Neuron (in vitro differentiated cells): ENCODE data around the gene CCNY.

Experiments
- H2AFZ ChIP-seq: one replicate; pipeline ENCODE4 v1.6.1; 2013; ENCODE audit warnings: low read depth, mild to moderate bottlenecking, inconsistent platforms, low read length, moderate library complexity
- H3K27me3 ChIP-seq: one replicate; pipeline ENCODE4 v1.6.1; 2013; ENCODE audit warnings: low read length; ENCODE audit not compliant: insufficient read depth
- H3K36me3 ChIP-seq: one replicate; pipeline ENCODE4 v1.6.1; 2013; ENCODE audit warnings: low read length; ENCODE audit not compliant: insufficient read depth
- H3K4me1 ChIP-seq: one replicate; pipeline ENCODE4 v1.6.1; 2013; ENCODE audit warnings: low read length; ENCODE audit not compliant: insufficient read depth
- H3K4me3 ChIP-seq: 2 replicates; pipeline ENCODE4 v1.5.1; 2013; ENCODE audit warnings: mild to moderate bottlenecking, low read length, moderate library complexity
- H3K9me3 ChIP-seq: one replicate; pipeline ENCODE4 v1.6.1; 2013; ENCODE audit warnings: low read length

The CCNY gene

GRCh38 chr10:35565602-35566081, 229.3 kb downstream of the CCNY start:
- no peaks in the 10 kb centered on the region for H3K4me1 ChIP-seq
- no peaks in the 10 kb centered on the region for H3K9me3 ChIP-seq
- no peak overlapping the region for H2AFZ ChIP-seq
- H3K36me3 ChIP-seq: peaks cover 26% of the 10 kb centered on the region
- no peaks in the 10 kb centered on the region for H3K27me3 ChIP-seq
- no peak overlapping the region for H3K4me3 ChIP-seq

- Histone ChIP-seq H3K36me3 (peaks cover 22% of the 10 kb centered on the region), H3K27me3 (no peaks in the 10 kb centered on the region), H3K4me3 (no peak overlapping the region), H3K9me3 (no peaks in the 10 kb centered on the region), H3K4me1 (no peaks in the 10 kb centered on the region), H2AFZ (no peak overlapping the region)
Observed at GRCh38 chr10:35567951-35568350, 231.6 kb downstream of the CCNY start.

GRCh38 chr10:35568483-35569015, 232.2 kb downstream of the CCNY start:
- no peak overlapping the region for H2AFZ ChIP-seq
- no peaks in the 10 kb centered on the region for H3K4me1 ChIP-seq
- no peaks in the 10 kb centered on the region for H3K27me3 ChIP-seq
- H3K9me3 ChIP-seq: no peaks in the 10 kb centered on the region
- no peak overlapping the region for H3K4me3 ChIP-seq
- peaks cover 22% of the 10 kb centered on the region for H3K36me3 ChIP-seq

- H3K36me3 ChIP-seq: peaks cover 22% of the 10 kb centered on the region
- H3K9me3 ChIP-seq: no peaks in the 10 kb centered on the region
- no peaks in the 10 kb centered on the region for H3K4me1 ChIP-seq
- H3K4me3 ChIP-seq: no peak overlapping the region
- no peaks in the 10 kb centered on the region for H3K27me3 ChIP-seq
- no peak overlapping the region for H2AFZ ChIP-seq
Observed at GRCh38 chr10:35569111-35569707, 232.9 kb downstream of the CCNY start.

GRCh38 chr10:35569836-35570235, 233.5 kb downstream of the CCNY start:
- Histone ChIP-seq H3K36me3 (peaks cover 25% of the 10 kb centered on the region), H3K4me1 (no peaks in the 10 kb centered on the region), H3K27me3 (no peaks in the 10 kb centered on the region), H3K4me3 (no peak overlapping the region), H2AFZ (no peak overlapping the region), H3K9me3 (no peaks in the 10 kb centered on the region)

GRCh38 chr10:35570397-35570796, 234.1 kb downstream of the CCNY start:
- Histone ChIP-seq H3K9me3 (no peaks in the 10 kb centered on the region), H2AFZ (no peak overlapping the region), H3K4me3 (no peak overlapping the region), H3K36me3 (peaks cover 25% of the 10 kb centered on the region), H3K27me3 (no peaks in the 10 kb centered on the region), H3K4me1 (no peaks in the 10 kb centered on the region)

- Histone ChIP-seq H2AFZ (no peak overlapping the region), H3K27me3 (no peaks in the 10 kb centered on the region), H3K9me3 (no peaks in the 10 kb centered on the region), H3K4me1 (no peaks in the 10 kb centered on the region), H3K4me3 (no peak overlapping the region), H3K36me3 (peaks cover 21% of the 10 kb centered on the region)
Observed at GRCh38 chr10:35572583-35572982, 236.3 kb downstream of the CCNY start.

GRCh38 chr10:35573796-35574195, 237.5 kb downstream of the CCNY start:
- Histone ChIP-seq H3K27me3 (no peaks in the 10 kb centered on the region), H3K9me3 (no peaks in the 10 kb centered on the region), H3K4me3 (no peak overlapping the region), H3K36me3 (peaks cover 9% of the 10 kb centered on the region), H3K4me1 (no peaks in the 10 kb centered on the region), H2AFZ (no peak overlapping the region)

GRCh38 chr10:35574924-35575352, 238.6 kb downstream of the CCNY start:
- H3K4me3 ChIP-seq: no peak overlapping the region
- no peaks in the 10 kb centered on the region for H3K27me3 ChIP-seq
- no peak overlapping the region for H2AFZ ChIP-seq
- H3K36me3 ChIP-seq: peaks cover 3% of the 10 kb centered on the region
- H3K4me1 ChIP-seq: no peaks in the 10 kb centered on the region
- H3K9me3 ChIP-seq: no peaks in the 10 kb centered on the region

GRCh38 chr10:35575640-35576039, 239.3 kb downstream of the CCNY start:
- H3K36me3 ChIP-seq: peaks cover 3% of the 10 kb centered on the region
- no peaks in the 10 kb centered on the region for H3K9me3 ChIP-seq
- H2AFZ ChIP-seq: no peak overlapping the region
- H3K27me3 ChIP-seq: no peaks in the 10 kb centered on the region
- H3K4me3 ChIP-seq: no peak overlapping the region
- no peaks in the 10 kb centered on the region for H3K4me1 ChIP-seq

- no peak overlapping the region for H3K4me3 ChIP-seq
- H2AFZ ChIP-seq: no peak overlapping the region
- H3K9me3 ChIP-seq: no peaks in the 10 kb centered on the region
- H3K4me1 ChIP-seq: no peaks in the 10 kb centered on the region
- peaks cover 3% of the 10 kb centered on the region for H3K36me3 ChIP-seq
- no peaks in the 10 kb centered on the region for H3K27me3 ChIP-seq
Observed at GRCh38 chr10:35576730-35577129, 240.4 kb downstream of the CCNY start.

GRCh38 chr10:35577926-35578617, 241.8 kb downstream of the CCNY start:
- H3K27me3 ChIP-seq: no peaks in the 10 kb centered on the region
- H3K9me3 ChIP-seq: no peaks in the 10 kb centered on the region
- no peak overlapping the region for H2AFZ ChIP-seq
- no peaks in the 10 kb centered on the region for H3K4me1 ChIP-seq
- no peak overlapping the region for H3K4me3 ChIP-seq
- peaks cover 3% of the 10 kb centered on the region for H3K36me3 ChIP-seq

GRCh38 chr10:35578618-35578956, 242.3 kb downstream of the CCNY start:
- Histone ChIP-seq H2AFZ (no peak overlapping the region), H3K4me1 (no peaks in the 10 kb centered on the region), H3K9me3 (no peaks in the 10 kb centered on the region), H3K4me3 (no peak overlapping the region), H3K27me3 (no peaks in the 10 kb centered on the region), H3K36me3 (peaks cover 3% of the 10 kb centered on the region)
